Central memory CD8-positive, alpha-beta T cell (primary cell): ENCODE data around the gene HOXC9.

Experiments used
- ATAC-seq: fragments of 150-1000 bp; cut with Tn5 transposase; replicated peaks from 2 replicates; pipeline ENCODE4 v1.10.0; 2022; ENCODE audit warnings: mild to moderate bottlenecking, moderate FRiP score, moderate number of reproducible peaks; ENCODE audit not compliant: poor library complexity, severe bottlenecking; ENCODE audit errors: extremely low read depth
- DNase-seq, 2 donors: peaks; one replicate each; pipeline ENCODE4 v3.0.0; 2021; ENCODE audit warnings: low spot score in 2 of 2
- H3K27ac Mint-ChIP-seq: one replicate; pipeline ENCODE4 v1.8.0; 2022; ENCODE audit warnings: low read depth, mild to moderate bottlenecking, moderate library complexity, mixed read lengths
- H3K27me3 Mint-ChIP-seq: one replicate; pipeline ENCODE4 v1.8.0; 2022; ENCODE audit warnings: mixed read lengths
- H3K36me3 Mint-ChIP-seq: one replicate; pipeline ENCODE4 v1.8.0; 2022; ENCODE audit warnings: mild to moderate bottlenecking, moderate library complexity, mixed read lengths; ENCODE audit not compliant: insufficient read depth
- H3K4me1 Mint-ChIP-seq: one replicate; pipeline ENCODE4 v1.8.0; 2022; ENCODE audit warnings: mixed read lengths
- H3K4me3 Mint-ChIP-seq: one replicate; pipeline ENCODE4 v1.8.0; 2022; ENCODE audit warnings: mild to moderate bottlenecking, moderate library complexity, mixed read lengths
- H3K9me3 Mint-ChIP-seq: one replicate; pipeline ENCODE4 v1.8.0; 2022; ENCODE audit warnings: mixed read lengths

Gene HOXC9

DNA sequence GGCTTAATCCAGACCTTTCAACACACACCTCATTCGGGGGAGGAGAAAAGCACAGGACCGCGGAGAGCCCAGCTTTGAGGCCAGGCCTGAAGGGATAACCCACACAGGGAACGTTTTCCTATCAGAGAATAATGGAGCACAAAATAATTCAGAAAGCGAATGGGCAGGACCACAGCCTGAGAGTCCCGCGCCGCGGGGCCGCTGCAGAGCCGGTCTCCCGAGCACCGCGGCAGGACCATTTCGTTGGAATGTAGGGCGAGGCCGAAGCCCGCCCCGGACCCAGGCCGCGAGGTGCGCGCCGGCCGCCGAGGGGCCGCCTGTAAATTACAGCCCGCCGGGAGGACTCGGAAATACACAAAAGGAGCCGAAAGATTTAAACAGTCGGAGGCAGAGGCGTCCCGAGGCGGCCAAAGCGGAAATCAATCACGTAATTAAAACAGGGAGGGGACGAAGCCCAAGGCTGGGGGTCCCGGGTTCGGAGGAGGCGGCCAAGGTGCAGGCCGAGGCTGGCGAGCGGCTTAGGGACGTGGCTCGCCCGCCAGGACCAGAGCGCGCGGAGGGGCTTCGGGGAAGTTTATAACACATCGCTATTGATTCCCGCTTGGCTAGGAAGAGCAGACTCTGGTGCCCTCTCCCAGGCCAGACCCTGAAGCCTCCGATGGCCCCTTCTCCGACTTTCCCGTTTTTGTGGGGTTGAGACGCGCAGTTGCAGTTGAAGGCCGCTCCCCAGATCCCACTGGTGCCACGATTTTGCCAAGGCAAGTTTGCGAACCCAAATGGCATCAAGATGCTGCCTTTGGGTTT is 47.4 kb downstream of the HOXC9 start:
- no peaks in the 10 kb centered on the region for H3K9me3 Mint-ChIP-seq
- ATAC-seq (no peak), DNase-seq (no peak)
- H3K27me3 Mint-ChIP-seq = peaks cover 99% of the 10 kb centered on the region
- peaks cover 8% of the 10 kb centered on the region for H3K36me3 Mint-ChIP-seq
- H3K27ac Mint-ChIP-seq = no peak overlapping the region
- peak overlapping the region; percentile 52 for H3K4me3 Mint-ChIP-seq
- H3K4me1 Mint-ChIP-seq = peaks cover 30% of the 10 kb centered on the region

DNA sequence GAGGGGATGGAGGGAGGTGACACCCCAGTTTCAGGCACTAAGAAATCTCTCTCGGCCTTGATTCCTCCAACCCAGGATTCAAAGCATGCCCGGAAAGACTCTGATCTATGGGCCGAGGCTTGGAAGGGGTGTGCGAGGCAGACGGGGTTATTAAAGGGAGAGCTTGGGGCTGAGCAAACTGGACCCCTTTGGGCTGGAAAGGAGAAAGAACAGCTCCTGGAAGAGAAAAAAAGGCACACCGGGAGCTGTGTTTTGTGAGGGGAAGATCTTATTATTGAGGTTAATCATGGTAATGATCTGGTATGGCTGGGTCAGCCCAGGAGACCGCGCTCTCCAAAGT is 48.0 kb downstream of the HOXC9 start:
- DNase-seq (no peak), ATAC-seq (no peak)
- H3K9me3 Mint-ChIP-seq = no peaks in the 10 kb centered on the region
- peaks cover 36% of the 10 kb centered on the region for H3K4me1 Mint-ChIP-seq
- no peak overlapping the region for H3K4me3 Mint-ChIP-seq
- peaks cover 10% of the 10 kb centered on the region for H3K36me3 Mint-ChIP-seq
- no peak overlapping the region for H3K27ac Mint-ChIP-seq
- peaks cover 94% of the 10 kb centered on the region for H3K27me3 Mint-ChIP-seq

DNA sequence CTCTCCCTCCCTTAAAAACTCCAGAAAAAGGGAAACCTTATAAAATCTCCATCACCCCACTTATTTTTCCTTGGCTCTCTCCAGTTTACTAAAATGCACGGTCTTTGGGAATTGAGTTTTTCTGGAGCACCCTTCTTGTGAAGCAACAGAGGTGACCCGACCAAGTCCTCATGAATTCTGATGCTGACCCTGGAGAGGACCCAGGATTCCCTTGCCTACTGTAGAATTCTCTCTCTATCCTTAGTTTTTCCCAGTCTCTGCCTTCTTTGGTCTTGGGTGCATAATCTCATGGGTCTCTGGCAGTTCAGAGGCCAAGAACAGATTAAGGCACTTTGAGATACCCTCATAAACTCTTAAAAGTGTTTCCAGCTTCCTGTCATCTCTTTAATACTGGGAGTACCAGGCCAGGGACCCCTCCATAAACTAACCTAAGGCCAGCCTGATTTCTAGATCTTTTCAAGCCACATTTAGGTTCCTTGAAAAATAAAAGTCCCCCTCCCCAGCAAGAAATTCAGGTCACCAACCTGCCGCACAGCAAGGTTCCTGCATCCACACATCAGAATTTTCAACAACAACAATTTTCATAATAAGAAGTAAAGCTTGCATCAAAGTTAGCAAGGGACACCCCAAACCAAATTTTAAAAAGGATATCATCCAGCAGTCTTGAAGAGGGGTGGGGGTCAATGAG is 48.6 kb downstream of the HOXC9 start:
- Mint-ChIP-seq H3K27me3 (peaks cover 88% of the 10 kb centered on the region), H3K36me3 (peaks cover 12% of the 10 kb centered on the region), H3K27ac (no peak overlapping the region), H3K9me3 (no peaks in the 10 kb centered on the region), H3K4me3 (no peak overlapping the region), H3K4me1 (peaks cover 38% of the 10 kb centered on the region)
- no peak for DNase-seq
- ATAC-seq = no peak

DNA sequence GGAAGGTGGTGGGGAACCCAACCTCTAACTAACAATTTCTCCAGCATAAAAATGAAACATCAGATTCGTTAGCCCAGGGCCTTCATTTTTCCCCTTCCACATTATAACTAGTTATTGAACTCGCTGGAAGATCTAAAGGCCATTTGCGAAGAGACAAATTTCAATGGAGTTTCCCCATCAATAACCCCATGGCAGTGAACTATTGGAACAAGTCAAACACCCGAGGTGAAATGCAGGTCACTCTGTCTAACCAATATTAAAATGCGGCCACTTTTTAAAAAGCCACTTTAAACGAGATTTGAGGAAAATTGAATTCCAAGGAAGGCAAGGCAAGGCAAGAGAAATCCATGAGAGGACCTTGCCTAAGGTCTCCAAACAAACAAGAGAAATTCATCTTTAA is 49.1 kb downstream of the HOXC9 start:
- DNase-seq (no peak), ATAC-seq (no peak)
- Mint-ChIP-seq H3K36me3 (peaks cover 13% of the 10 kb centered on the region), H3K4me3 (no peak overlapping the region), H3K9me3 (no peaks in the 10 kb centered on the region), H3K27ac (no peak overlapping the region), H3K4me1 (peaks cover 35% of the 10 kb centered on the region), H3K27me3 (peaks cover 82% of the 10 kb centered on the region)

DNA sequence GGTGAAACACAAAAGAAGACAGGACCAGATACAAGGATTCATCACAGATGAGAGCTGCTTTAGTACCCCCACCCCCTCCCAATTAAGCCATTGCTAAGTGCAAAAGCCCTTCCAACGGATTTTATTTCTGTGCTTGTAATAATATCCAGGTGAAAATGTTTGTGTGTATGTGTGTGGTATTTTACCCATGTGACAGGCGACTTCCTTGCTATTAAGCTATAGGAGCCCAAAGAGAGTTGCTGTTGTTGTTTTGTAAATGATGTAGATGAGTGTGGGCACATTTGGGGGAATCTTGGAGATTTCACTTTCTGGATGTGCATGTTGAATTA is 50.5 kb downstream of the HOXC9 start:
- Mint-ChIP-seq H3K36me3 (peaks cover 17% of the 10 kb centered on the region), H3K4me1 (peaks cover 37% of the 10 kb centered on the region), H3K4me3 (peak overlapping the region; percentile 34), H3K9me3 (no peaks in the 10 kb centered on the region), H3K27me3 (peaks cover 74% of the 10 kb centered on the region), H3K27ac (no peak overlapping the region)
- ATAC-seq (no peak), DNase-seq (no peak)

DNA sequence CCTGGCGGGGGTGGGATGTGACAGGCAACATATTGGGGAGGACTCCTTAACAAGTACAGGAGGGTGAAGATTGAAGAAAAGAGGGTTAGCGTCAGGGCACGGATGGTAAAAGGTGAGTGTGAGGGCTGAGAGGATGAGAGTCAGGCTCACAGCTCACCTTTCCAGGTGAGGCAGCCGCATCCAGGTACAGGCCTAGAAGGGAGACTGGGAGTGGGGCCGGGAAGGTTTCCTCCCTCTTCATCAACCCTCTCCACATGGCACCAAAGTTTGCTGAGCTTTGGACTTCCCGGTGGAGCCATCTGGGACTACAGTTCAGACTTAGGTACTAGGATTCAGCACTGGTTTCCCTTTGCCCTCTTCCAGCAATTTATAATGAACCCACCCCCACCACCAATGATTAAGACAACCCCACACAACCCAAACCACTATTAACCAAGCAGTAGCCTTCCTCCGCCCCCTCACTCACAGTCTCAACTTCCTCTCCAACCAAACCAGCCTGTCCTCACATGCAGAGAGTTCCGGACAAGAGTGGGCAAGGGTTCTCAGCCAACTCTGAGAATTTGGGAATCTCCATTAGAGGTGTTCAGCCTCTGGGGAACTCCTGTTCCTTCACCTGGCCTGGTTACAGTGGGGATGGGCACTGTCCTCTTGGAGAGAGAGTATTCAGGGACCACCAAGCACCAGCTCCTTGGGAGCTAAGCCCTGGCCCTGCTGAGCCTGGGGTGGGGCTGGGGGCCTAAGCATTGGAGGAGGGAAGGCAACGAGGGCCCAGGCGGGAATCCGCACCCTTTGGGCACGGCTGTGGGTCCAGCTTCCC is 51.3 kb downstream of the HOXC9 start:
- Mint-ChIP-seq H3K27ac (peak overlapping the region; percentile 29), H3K4me3 (peak overlapping the region; percentile 34), H3K27me3 (peaks cover 66% of the 10 kb centered on the region), H3K9me3 (no peaks in the 10 kb centered on the region), H3K4me1 (peaks cover 37% of the 10 kb centered on the region), H3K36me3 (peaks cover 17% of the 10 kb centered on the region)
- DNase-seq (no peak), ATAC-seq (no peak)

DNA sequence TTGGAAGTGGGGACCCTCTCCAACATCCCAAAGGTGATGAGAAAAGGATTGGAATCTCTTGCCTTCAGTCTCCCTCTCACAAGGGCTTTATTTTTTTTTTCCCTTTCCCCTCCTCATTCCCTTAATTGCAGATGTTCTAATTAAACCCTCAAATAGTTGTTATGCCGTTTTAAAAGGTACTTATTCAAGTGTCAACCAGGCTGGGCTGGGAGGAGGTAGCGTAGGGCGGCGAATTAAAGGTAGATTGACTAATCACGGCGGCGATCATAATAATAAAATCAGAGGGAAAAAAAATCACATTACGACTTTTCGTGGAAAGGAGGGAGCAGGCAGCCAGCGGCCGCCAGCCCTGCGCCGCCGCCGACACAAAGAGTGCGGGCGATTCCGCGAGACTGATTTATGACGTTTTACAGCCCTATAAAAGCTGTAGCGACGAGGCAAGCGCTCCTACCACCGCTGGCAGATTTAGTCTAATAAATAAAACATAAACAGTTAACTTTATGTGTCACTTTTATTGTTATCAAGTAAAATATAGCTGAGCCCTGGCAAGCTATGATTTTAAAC is 52.0 kb downstream of the HOXC9 start:
- H3K36me3 Mint-ChIP-seq = peaks cover 17% of the 10 kb centered on the region
- DNase-seq (no peak), ATAC-seq (no peak)
- peak overlapping the region; percentile 91 for H3K4me3 Mint-ChIP-seq
- peaks cover 59% of the 10 kb centered on the region for H3K27me3 Mint-ChIP-seq
- peak overlapping the region; percentile 92 for H3K27ac Mint-ChIP-seq
- H3K9me3 Mint-ChIP-seq = no peaks in the 10 kb centered on the region
- H3K4me1 Mint-ChIP-seq = peaks cover 37% of the 10 kb centered on the region

DNA sequence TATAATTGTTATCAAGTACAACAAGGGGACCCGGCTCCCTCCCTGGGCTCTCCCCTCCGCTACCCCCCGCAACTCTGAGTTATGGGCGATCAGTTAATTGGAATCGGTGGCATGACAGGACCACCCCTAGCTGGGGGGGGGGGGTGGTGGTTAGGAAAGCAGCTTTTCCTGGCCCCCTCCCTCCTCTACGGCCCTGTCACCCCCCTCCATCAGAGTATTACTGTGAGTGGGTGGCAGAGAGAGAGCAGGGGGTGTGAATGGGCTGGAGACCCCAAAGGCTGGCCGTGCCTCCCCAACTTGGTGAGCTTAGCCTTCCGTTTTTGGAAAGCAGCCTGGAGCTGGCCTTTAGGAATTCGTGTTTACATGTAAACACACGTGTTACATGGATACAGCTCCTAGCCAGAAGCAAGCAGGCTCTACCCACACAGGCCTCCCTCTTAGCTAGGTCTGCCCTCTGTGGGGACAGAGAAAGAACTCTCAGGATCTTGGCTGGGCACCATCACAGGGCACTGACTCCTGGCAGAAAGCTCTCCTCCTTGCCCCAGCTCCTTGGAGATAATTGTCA is 52.6 kb downstream of the HOXC9 start:
- peaks cover 43% of the 10 kb centered on the region for H3K4me1 Mint-ChIP-seq
- DNase-seq (no peak), ATAC-seq (no peak)
- H3K36me3 Mint-ChIP-seq = peaks cover 15% of the 10 kb centered on the region
- peaks cover 54% of the 10 kb centered on the region for H3K27me3 Mint-ChIP-seq
- H3K9me3 Mint-ChIP-seq = no peaks in the 10 kb centered on the region
- H3K4me3 Mint-ChIP-seq = peak overlapping the region; percentile 91
- peak overlapping the region; percentile 92 for H3K27ac Mint-ChIP-seq
